A673 (cell line): ENCODE measurements around the gene FAM120A. TPM values are rescaled to one million over a fixed set of nuclear protein-coding genes. Genes with fewer than 3 reads are reported as not detected.

Experiments used
- BruUV-seq: library from RNA; stranded (reverse); fragments of 400-500 nt; replicated peaks from 2 replicates; lab custom pipeline; 2021; lab: Mats Ljungman, UMichigan
- CTCF ChIA-PET: fragments of 300-600 bp; sonication (Branson Sonifier 250); formaldehyde crosslinking; loops from one replicate; lab custom pipeline; 2022; ENCODE audit warnings: antibody characterized with exemption; lab: Charles Lee
- POLR2A ChIA-PET: fragments of 300-600 bp; sonication (Branson Sonifier 250); formaldehyde crosslinking; loops from one replicate; lab custom pipeline; 2022; ENCODE audit warnings: antibody characterized with exemption; ENCODE audit not compliant: low non-redundant PET; lab: Charles Lee
- DNase-seq: peaks from one replicate; pipeline ENCODE4 v3.0.0-alpha.2; 2015; ENCODE audit warnings: low spot score
- H3K27ac ChIP-seq: fragments of 200-600 bp; sonication (generic); 2 replicates; pipeline ENCODE4 v1.5.1; 2016; ENCODE audit warnings: mixed run types, low read depth, mild to moderate bottlenecking, mixed read lengths, antibody characterized with exemption, low read length; ENCODE audit not compliant: poor library complexity, severe bottlenecking
- H3K27me3 ChIP-seq: fragments of 200-600 bp; sonication (generic); replicated peaks from 2 replicates; pipeline ENCODE4 v1.6.1; 2017; ENCODE audit warnings: mixed run types, low read depth, mild to moderate bottlenecking, mixed read lengths, antibody characterized with exemption, low read length; ENCODE audit not compliant: insufficient read depth, poor library complexity
- H3K36me3 ChIP-seq: fragments of 200-600 bp; sonication (generic); 2 replicates; pipeline ENCODE4 v1.6.1; 2016; ENCODE audit warnings: mixed run types, mild to moderate bottlenecking, mixed read lengths, antibody characterized with exemption, low read length; ENCODE audit not compliant: insufficient read depth, poor library complexity, severe bottlenecking
- H3K4me1 ChIP-seq: fragments of 200-600 bp; sonication (generic); 2 replicates; pipeline ENCODE4 v1.6.1; 2017; ENCODE audit warnings: mixed run types, mild to moderate bottlenecking, mixed read lengths, antibody characterized with exemption, low read length; ENCODE audit not compliant: insufficient read depth, poor library complexity, severe bottlenecking
- H3K4me3 ChIP-seq: fragments of 200-600 bp; sonication (generic); 2 replicates; pipeline ENCODE4 v1.5.1; 2016; ENCODE audit warnings: low read depth, mixed run types, mild to moderate bottlenecking, mixed read lengths, low read length; ENCODE audit not compliant: poor library complexity, severe bottlenecking
- H3K9me3 ChIP-seq: fragments of 200-600 bp; sonication (generic); 2 replicates; pipeline ENCODE4 v1.6.1; 2016; ENCODE audit warnings: mixed run types, low read depth, mild to moderate bottlenecking, mixed read lengths, antibody characterized with exemption, low read length; ENCODE audit not compliant: poor library complexity, severe bottlenecking
- CTCF ChIP-seq: fragments of 300-800, 200-600 bp; sonication (generic); conservative IDR thresholded peaks from 2 replicates; pipeline ENCODE4 v1.5.1; 2017; ENCODE audit warnings: low read depth, mild to moderate bottlenecking, antibody characterized with exemption, low read length, moderate library complexity, mixed read lengths
- EZH2 ChIP-seq: fragments of 200-600 bp; sonication (generic); IDR thresholded peaks from 2 replicates; pipeline ENCODE4 v1.6.1; 2017; ENCODE audit warnings: borderline replicate concordance, low read depth, mild to moderate bottlenecking, mixed read lengths, antibody characterized with exemption, low read length; ENCODE audit not compliant: poor library complexity, severe bottlenecking
- intact Hi-C: fragments of 100-400 bp; cut with micrococcal nuclease; formaldehyde crosslinking; loops from one replicate; pipeline ENCODE4 v1.10.0; 2022; ENCODE audit not compliant: unreplicated experiment
- total RNA-seq: library from RNA; stranded (reverse); gene quantifications from 2 replicates; pipeline ENCODE4 v1.2.3, GENCODE V29; 2021

FAM120A gene
- total RNA-seq, 1 experiment from 2014 or later: 91.0 TPM

- peak; percentile 49 for DNase-seq
- POLR2A ChIA-PET: no interaction called here
- Histone ChIP-seq H3K27ac (no peak overlapping the region), H3K9me3 (no peaks in the 10 kb centered on the region), H3K4me3 (no peak overlapping the region), H3K4me1 (peaks cover 21% of the 10 kb centered on the region), H3K36me3 (no peaks in the 10 kb centered on the region), H3K27me3 (no peaks in the 10 kb centered on the region)
- no TSS peak for BruUV-seq
- TF ChIP-seq EZH2 (no peak), CTCF (no peak)
- CTCF ChIA-PET: no interaction called here
- intact Hi-C loops: no loop called here
Observed at GRCh38 chr9:93600504-93600903, 149.0 kb downstream of the FAM120A start.

- no peaks in the 10 kb centered on the region for H3K27me3 ChIP-seq
- no TSS peak for BruUV-seq
- H3K4me3 ChIP-seq: no peak overlapping the region
- H3K27ac ChIP-seq: no peak overlapping the region
- POLR2A ChIA-PET: no interaction called here
- H3K4me1 ChIP-seq: peaks cover 21% of the 10 kb centered on the region
- no peaks in the 10 kb centered on the region for H3K9me3 ChIP-seq
- no peak for TF ChIP-seq CTCF
- no peak for TF ChIP-seq EZH2
- intact Hi-C loops: no loop called here
- CTCF ChIA-PET: no interaction called here
- DNase-seq: no peak
- no peaks in the 10 kb centered on the region for H3K36me3 ChIP-seq
Observed at GRCh38 chr9:93601063-93601462, 149.6 kb downstream of the FAM120A start.

GRCh38 chr9:93601666-93602065 lies 150.2 kb downstream of the FAM120A start:
- peaks cover 3% of the 10 kb centered on the region for H3K9me3 ChIP-seq
- H3K4me1 ChIP-seq: peaks cover 21% of the 10 kb centered on the region
- intact Hi-C loops: no loop called here
- BruUV-seq: no TSS peak
- ChIA-PET POLR2A (no interaction called here), CTCF (no interaction called here)
- H3K36me3 ChIP-seq: no peaks in the 10 kb centered on the region
- no peaks in the 10 kb centered on the region for H3K27me3 ChIP-seq
- H3K27ac ChIP-seq: no peak overlapping the region
- no peak overlapping the region for H3K4me3 ChIP-seq
- no peak for TF ChIP-seq EZH2
- TF ChIP-seq CTCF: no peak
- DNase-seq: no peak
